Fibroblast of skin of right quadriceps (primary cell): ENCODE results near the gene ELOVL5.
"Not testable (repeated sequence)": the region's sequence is repeated elsewhere in the genome, so short reads cannot be mapped to it uniquely, and the experiment has no call there.

ENCODE experiments used
- DNase-seq: peaks from one replicate; pipeline ENCODE4 v3.0.0-alpha.2; 2013

Gene ELOVL5

DNA sequence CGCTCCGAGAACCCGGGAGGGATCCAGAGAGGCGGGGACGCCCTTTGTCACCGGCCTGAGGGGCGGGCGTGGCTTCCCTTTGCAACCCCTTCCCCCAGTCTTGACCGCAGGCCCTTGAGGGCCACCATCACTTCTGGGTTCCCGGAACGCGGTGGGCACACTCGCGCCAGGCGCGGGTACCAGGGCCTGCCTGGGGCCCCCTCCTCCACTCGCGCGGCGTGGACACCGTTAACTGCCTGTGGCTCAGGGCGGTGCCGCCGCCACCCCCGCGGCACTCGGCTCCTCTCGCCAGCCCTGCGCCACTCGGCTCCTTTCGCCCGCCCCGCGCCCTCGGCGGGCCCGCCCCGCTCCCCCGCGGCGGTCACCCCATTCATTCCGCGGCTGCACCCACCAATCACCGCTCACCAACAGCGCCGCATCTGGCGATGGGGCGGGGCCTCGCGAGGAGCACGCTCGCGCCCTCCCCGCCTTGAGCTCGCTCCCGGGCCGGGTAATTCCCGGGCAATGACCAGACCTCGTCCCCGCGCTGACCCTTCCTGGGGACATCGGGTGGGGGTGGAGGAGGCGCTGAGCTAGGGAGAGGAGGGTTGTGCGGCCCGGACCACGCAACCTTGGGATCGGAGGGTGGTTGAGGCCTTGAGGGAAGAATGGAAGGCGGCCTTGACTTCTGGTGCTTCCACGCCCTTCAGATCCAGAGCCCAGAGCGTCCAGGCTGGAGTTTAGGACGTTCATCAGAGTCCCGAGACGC, 10.5 kb upstream of the ELOVL5 start:
- DNase-seq = peak; percentile 97

- DNase-seq = no peak
Observed at GRCh38 chr6:53358440-53359094, 9.8 kb upstream of the ELOVL5 start.

DNA sequence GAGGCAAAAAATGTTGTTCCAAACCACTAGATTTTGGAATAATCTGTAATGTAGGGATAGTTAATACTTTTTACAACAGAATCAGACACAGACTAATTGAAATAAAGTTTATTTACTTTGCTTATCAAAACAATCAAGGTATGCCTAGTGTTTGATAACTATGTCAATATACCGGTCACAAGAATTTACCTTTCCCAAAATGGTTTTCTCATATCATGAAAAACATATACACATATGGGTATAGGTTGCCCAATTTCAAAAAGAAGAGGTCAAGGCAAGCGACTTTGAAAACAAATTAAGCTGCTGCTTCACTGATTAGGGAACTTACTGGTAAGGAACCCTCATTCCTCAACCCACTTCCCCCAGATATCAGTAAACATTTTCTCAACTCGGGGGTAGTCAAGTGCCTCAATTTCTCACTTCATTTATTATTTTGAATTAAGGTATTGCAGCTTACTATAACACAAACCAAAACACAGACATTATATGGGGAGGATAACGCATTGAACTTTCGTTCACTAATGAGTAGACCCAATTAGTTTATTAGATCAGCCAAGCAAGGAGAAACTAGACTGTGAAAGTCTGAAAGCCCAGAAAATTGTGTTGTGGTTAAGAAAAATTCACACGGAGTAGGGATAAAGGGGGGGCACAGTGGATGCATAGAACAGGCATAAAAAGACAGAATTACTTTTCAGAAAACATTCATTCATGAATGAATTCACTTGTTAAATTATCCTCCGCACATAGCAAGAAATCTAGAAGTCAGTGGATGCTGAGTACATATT, 9.0 kb upstream of the ELOVL5 start:
- no peak for DNase-seq

DNA sequence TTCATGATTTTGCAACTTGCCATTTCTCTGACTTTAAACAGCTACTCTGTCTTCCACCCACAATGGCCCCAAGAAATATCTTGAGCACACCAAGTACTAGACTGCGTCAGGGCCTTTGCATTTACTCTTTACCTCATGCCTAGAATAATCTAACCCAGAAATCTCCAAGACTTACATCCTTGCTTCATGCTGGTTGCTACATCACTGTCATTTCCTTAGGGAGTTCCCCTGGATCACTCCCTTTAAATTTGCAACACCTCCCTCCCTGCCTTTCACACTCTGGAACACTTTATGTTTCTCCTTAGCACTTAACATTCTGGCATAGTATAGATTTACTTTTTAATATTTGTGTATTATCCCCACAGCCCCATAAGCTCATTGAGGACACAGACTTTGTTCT, 4.9 kb upstream of the ELOVL5 start:
- no peak for DNase-seq

DNA sequence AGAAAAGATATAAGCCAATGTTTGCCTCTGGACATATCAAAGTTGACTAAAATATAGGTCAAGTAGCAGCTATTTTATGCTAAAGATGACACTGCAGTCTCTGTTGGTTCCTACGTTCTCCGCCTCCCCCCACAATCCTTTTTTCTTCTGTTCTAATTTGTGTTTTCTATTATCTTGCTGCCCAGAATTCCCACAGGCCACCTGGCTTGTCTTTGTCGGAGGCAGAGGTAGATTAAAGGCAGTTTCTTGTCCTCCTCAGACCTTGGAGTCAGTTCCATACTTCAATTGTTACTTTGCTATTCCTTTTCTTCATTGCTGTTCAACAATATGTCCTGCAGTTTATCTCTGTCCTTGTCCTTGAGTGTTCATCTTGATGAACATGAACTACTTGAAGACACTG, 3.6 kb upstream of the ELOVL5 start:
- DNase-seq = no peak

GRCh38 chr6:53349209-53349693, 501 bp upstream of the ELOVL5 start:
- no peak for DNase-seq

DNA sequence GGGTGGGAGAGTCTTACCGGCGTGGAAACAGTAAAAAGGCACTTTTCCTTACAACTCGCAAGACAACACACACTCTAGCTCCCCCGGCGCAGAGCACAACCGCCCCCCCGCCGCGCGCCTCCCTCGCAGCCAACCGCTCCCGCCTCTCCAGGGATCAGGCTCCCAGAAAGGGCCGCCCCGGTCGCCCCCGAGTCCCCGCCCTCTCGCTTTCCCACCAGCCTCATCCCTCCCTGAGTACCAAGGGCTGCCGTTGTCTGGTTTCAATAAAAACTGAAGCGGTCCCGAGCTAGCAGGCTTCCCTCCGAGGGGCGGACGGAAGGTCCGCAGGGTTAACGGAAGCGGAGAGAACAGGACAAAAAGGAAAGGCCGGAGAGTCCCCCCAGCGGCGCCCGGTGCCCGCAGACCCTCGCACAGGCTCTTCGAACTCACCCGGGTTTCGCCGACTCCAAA, 804 bp downstream of the ELOVL5 start:
- peak; percentile 70 for DNase-seq

DNA sequence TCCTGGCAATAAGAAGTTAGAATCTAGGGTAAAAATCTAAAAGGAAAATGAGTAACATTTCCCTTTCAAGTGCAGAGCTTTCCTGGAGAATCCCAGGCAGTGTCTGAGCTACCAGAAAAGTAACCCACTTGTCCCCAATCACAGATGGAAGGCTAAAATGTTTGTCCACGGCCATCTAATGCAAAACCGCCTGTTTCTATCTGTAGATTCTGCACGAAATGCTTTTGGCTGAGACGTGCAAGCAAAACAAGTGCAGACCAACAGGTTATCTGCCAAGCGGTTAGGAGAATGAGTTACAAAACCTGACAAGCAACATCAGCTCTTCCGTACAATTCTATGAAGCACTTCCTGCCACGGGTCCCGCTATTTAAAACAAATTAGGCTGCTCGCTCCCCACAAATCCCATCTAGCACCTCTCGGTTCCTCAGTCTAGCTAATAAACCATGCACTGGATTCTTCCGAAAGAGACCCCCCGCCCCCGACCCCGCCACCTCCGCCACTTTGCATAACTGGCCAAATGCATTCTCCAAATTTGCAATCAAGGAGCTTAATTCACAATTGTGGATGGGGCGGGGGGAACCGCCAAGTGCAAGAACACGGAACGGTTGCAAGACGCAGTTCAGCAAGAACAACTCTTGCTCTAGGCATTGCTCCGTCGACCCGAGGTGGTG, 1.4 kb downstream of the ELOVL5 start:
- DNase-seq = peak; percentile 16

DNA sequence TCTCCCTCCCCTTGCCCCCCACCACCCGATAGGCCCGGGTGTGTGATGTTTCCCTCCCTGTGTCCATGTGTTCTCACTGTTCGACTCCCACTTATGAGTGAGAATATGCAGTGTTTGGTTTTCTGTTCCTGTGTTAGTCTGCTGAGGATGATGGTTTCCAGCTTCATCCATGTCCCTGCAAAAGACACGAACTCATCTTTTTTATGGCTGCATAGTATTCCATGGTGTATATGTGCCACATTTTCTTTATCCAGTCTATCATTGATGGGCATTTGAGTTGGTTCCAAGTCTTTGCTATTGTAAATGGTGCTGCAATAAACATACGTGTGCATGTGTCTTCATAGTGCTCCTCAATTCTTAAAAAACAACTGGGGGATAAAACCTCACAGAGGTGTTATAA, 2.7 kb downstream of the ELOVL5 start:
- not testable (repeated sequence) for DNase-seq

DNA sequence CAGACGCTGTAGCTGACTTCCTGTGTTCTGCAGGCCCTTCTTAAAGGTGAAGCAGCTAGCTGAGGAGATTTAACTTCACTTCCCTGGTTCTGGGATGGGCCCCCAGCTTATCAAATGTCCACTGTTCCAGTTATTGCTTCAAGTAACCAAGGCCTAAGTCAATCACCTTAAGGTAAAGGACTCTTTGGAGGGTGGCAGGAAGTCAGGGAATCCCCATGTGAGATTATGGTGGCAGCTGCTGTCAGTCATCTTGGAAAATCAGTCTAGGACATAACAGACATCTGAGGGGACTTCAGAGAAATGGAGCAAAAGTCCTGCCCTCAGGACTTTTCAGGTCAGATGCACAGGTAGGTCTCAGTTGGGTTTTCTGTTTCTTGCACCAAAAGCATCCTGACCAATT, 3.8 kb downstream of the ELOVL5 start:
- DNase-seq = no peak

DNA sequence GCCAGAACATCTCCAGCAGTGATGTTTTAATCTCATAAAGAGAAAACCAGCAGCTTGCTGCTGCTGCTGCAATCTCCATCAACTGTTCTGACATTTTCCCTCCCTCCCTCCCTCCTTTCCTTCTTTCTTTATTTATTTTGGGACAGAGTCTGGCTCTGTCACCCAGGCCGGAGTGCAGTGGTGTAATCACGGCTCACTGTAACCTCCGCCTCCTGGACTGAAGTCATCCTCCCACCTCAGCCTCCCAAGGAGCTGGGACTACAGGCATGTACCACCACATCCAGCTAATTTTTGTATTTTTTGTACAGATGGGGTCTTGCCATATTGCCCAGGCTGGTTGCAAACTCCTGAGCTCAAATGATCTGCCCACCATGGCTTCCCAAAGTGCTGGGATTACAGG, 5.7 kb downstream of the ELOVL5 start:
- no peak for DNase-seq

DNA sequence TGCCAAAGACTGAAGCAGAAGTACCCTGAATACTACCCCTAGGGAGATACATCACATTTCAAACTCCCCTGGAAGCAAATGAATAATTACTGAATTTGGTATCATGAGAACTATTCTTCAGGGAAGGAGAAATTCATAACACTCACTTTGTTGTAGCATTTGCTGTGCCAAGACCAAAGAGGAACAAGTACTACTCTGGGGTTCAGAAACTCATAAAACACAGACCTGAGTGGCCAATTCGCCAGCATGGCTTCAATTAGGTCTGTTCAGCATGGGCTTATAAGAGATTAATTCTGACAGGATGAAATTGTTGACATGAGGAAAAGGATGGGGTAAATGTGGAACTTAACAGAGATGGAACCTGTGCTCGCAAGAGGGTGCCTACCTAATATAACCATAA, 6.5 kb downstream of the ELOVL5 start:
- no peak for DNase-seq

DNA sequence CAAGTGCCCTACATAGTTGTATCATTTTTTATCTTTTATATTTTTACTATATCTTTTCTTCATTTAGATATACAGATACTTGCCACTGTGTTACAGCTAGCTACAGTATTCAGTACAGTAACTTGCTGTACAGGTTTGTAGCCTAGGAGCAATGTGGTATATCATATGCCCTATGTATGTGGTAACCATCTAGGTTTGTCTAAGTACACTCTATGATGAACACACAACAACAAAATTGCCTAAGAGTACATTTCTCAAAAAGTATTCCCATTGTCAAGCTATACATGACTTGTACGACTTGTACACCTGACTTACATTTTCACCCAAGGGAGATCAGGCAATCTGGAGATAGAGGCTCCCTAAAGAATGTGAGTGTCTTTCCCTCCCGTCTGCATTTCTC, 8.2 kb downstream of the ELOVL5 start:
- DNase-seq = no peak

GRCh38 chr6:53339424-53339823, 9.3 kb downstream of the ELOVL5 start:
- DNase-seq = no peak

- no peak for DNase-seq
Observed at GRCh38 chr6:53338304-53338703, 10.4 kb downstream of the ELOVL5 start.

- DNase-seq = no peak
Observed at GRCh38 chr6:53336070-53336469, 12.7 kb downstream of the ELOVL5 start.

GRCh38 chr6:53335224-53335994, 13.3 kb downstream of the ELOVL5 start:
- no peak for DNase-seq

- DNase-seq = no peak
Observed at GRCh38 chr6:53333439-53334408, 15.0 kb downstream of the ELOVL5 start.

DNA sequence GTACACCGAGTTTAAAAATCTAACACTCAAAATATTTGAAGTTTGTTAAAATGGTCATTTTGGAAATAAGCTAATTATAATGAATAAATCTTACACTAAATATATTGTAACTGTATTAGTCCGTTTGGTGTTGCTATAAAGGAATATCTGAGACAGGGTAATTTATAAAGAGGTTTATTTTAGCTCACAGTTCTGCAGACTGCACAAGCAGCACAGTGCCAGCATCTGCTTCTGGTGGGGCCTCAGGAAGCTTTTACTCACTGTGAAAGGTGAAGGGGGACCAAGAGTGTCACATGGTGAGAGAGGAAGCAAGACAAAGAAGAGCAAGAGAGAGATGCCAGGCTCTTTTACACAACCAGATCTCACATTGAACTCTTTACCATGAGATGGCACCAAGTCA, 17.1 kb downstream of the ELOVL5 start:
- DNase-seq = no peak

- no peak for DNase-seq
Observed at GRCh38 chr6:53330137-53330536, 18.6 kb downstream of the ELOVL5 start.

GRCh38 chr6:53328375-53328774, 20.4 kb downstream of the ELOVL5 start:
- no peak for DNase-seq
